ENCODE results near the gene COL4A6. TPM values are rescaled to one million over a fixed set of nuclear protein-coding genes. Genes with fewer than 3 reads are reported as not detected.
A peak's percentile ranks its signal among the peaks of the same experiment; 100 is the strongest.

Gene COL4A6
- total RNA-seq, 1 donor from 2014 or later = 1.2 TPM

GRCh38 chrX:108298165-108298602, 140.0 kb downstream of the COL4A6 start:
- DNase-seq (ENCODE audit: low spot score) (peak; percentile 51), ATAC-seq (no peak)
- intact Hi-C loops (cut with DNase I) = no loop called here

- DNase-seq (ENCODE audit: low spot score) = no peak
- ATAC-seq = no peak
- intact Hi-C loops (cut with DNase I) = no loop called here
These were observed 140.9 kb downstream of the COL4A6 start for GRCh38 chrX:108297290-108297689.

GRCh38 chrX:108292053-108292452, 146.2 kb downstream of the COL4A6 start:
- intact Hi-C loops (cut with DNase I) = no loop called here
- DNase-seq (ENCODE audit: low spot score) (no peak), ATAC-seq (no peak)

- DNase-seq (ENCODE audit: low spot score) = no peak
- intact Hi-C loops (cut with DNase I) = no loop called here
- ATAC-seq = no peak
These were observed 152.3 kb downstream of the COL4A6 start for GRCh38 chrX:108285918-108286317.

DNA sequence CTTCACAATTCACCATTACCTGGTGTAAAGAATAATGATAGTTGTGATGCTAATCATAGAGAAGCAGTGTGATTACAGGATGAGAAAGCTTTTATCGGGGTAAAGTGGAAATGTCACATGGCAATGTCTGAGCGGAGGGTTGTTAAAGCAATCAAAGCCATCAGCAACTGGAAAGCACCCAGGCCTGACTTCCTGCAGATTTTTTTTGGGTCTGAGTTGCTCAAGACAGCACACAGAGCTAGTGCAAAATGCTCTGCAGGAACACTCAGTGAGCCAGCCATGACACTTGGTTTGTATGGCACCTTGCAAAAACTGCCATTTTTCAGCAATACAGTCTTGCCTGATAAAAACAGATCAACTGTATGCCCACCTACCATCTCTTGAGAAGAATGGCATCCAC, 152.9 kb downstream of the COL4A6 start:
- DNase-seq (ENCODE audit: low spot score) (no peak), ATAC-seq (no peak)
- intact Hi-C loops (cut with DNase I) = no loop called here

DNA sequence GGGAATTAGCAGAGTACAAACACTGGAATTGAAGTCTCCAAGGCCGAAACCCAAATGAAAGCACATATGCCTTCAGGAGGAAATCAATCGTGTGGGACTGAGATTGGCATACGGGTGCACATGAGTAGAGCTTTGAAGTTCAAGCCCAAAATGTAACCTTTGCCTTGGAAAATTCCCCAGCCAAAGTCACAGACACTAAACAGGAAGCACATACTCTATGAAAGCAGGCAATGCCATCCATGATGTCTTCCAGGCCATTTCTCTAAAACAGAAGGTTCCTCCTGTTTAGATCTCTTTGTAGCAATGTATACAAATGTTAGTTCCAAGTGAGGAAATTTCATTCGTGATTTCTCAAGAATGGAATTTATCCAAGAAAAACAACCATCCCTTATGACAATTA, 162.5 kb downstream of the COL4A6 start:
- intact Hi-C loops (cut with DNase I) = no loop called here
- no peak for ATAC-seq

DNA sequence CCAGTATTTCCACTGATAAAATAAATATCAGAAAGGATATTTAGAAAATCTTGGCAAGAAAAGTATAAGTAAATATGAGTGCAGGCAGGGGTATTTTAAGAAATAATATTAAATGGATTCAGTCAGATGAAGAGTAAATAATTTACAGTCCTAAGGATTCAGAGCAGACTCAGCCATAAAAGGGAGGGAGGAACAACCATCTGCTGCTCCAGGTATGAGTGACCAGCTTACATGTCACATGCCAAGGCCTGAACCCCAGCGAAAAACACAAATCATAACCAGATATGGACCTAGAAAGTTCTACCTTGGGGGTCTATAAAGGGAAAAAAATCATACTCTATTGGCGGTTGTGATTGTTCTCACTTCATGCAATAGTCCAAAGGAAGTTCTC, 166.8 kb downstream of the COL4A6 start:
- intact Hi-C loops (cut with DNase I) = no loop called here
- no peak for ATAC-seq
- no peak for DNase-seq (ENCODE audit: low spot score)

More for the DNA sequence above, 162.5 kb downstream of the COL4A6 start:
- no peak for DNase-seq (ENCODE audit: low spot score)

- DNase-seq (ENCODE audit: low spot score) = no peak
- intact Hi-C loops (cut with DNase I) = no loop called here
- ATAC-seq = no peak
These were observed 167.4 kb downstream of the COL4A6 start for GRCh38 chrX:108270739-108271396.

- intact Hi-C loops (cut with DNase I) = no loop called here
- no peak for ATAC-seq
- DNase-seq (ENCODE audit: low spot score) = no peak
These were observed 167.9 kb downstream of the COL4A6 start for GRCh38 chrX:108270280-108270679.

DNA sequence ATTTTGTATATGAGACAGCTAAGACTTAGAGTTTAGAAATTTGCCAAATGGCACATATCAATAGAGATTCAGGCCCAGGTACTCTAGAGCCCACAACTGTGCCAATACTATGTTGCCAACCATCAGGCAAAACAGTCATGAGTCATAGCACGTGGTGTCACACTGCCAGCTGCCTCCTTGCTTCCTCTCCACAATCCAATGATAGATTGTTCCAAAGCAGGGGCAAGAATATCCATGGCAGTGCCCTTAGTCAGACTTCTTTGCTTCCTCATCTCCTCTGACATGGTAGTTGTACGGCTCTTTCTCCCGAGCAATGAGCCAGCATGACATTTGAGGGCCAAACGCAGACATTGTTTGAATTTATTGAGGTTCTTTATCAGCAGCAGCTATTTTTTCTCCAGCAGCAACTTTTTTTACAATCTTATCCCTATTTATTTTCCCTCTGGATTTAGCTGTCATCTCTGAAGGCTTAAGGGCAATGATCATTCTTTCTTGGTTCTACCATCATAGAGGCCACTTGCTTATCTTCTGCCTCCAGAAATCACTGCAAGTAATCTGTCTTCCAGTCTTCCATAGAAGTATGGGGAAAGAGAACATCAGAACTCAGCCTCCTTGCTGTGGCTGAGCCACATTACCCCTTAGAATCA, 169.7 kb downstream of the COL4A6 start:
- DNase-seq (ENCODE audit: low spot score) (no peak), ATAC-seq (no peak)
- intact Hi-C loops (cut with DNase I) = no loop called here

GRCh38 chrX:108267557-108267956, 170.7 kb downstream of the COL4A6 start:
- no peak for DNase-seq (ENCODE audit: low spot score)
- intact Hi-C loops (cut with DNase I) = no loop called here
- ATAC-seq = no peak

DNA sequence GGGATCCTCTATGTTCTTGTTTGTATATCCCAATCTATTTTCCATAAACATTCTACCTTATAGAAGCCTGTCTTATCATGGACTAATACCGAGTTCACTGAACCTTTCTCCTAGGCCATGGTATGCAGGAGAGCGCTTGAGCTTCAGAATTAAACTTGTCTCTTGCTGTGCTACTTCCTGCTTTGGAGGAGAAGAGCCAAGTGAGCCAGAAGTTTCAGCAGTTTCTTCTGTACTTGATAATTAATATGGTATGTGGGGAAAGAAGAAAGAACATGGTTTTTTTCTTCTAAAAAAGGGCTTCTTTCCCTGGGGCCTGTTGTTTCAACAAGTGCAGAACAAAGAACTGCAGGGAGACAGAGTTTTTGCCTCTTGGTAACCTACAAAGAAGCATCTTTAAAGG, 173.8 kb downstream of the COL4A6 start:
- no peak for ATAC-seq
- intact Hi-C loops (cut with DNase I) = no loop called here
- no peak for DNase-seq (ENCODE audit: low spot score)

DNA sequence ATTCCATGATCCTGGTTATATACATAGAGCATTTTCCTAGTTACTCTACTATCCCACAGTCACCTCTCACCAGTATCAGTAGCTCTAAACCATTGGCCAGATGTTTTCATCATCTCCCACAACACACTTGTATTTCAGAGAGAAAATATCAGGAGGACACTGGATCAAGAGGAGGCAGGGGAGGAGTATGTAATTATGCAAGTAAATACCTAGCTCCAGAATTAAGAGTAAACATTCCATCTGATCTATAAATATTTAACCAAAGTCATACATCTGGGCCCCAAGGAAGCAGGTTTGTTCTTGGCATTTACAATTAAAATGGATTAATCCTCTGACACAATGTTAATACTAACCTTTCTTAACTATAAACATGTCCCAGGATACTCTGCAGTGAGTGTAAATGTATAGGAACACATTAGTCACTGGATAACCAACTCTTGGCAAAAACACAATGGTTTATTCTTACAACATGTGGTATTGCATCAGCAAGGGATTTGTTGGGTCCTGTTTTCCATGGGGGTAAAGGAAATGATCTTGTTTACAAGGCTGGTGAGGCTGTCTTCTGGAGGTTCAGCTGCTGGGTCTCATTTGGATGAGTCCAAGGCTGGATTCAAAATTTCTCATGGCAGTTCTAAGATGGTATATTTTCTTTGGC, 176.5 kb downstream of the COL4A6 start:
- ATAC-seq (no peak), DNase-seq (ENCODE audit: low spot score) (no peak)
- intact Hi-C loops (cut with DNase I) = no loop called here

DNA sequence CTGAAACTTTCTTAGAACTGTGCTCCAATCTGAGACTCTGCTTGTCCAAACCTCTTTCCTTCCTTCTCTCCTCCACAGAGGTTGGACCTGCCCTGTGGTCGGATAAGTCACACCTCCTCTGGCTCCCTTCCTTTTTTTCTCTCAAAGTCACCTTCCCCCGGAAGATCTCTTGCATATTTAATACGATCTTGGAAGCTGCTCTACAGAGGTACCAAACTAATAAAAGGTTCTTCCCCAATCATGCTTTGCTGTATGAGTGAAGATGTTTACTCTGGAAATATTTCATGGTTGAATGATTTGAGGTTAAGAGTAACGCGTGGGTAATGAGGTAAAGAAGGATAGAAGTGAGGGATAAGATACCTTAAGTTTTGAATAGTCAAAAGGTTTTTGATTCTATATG, 180.7 kb downstream of the COL4A6 start:
- DNase-seq (ENCODE audit: low spot score) = no peak
- no peak for ATAC-seq
- intact Hi-C loops (cut with DNase I) = no loop called here

DNA sequence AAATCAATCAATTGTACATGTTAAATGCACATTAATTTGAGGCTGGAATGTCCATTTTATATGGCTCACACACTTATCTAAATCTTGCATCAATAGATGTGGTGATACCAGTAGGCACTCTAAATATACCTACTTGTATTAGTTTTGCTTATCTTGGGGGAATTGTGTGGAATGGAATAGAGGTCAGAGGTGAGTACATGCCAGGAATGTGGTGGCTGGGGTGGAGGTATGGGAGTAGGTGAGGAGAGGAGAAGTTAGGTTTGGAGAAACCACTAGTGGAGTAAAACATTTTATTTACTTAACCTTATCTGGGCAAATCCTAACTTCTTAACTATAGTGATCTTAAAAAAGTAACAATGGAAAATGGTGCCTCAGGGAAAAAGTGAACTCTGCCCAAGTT, 183.6 kb downstream of the COL4A6 start:
- DNase-seq (ENCODE audit: low spot score) (no peak), ATAC-seq (no peak)
- intact Hi-C loops (cut with DNase I) = no loop called here

DNA sequence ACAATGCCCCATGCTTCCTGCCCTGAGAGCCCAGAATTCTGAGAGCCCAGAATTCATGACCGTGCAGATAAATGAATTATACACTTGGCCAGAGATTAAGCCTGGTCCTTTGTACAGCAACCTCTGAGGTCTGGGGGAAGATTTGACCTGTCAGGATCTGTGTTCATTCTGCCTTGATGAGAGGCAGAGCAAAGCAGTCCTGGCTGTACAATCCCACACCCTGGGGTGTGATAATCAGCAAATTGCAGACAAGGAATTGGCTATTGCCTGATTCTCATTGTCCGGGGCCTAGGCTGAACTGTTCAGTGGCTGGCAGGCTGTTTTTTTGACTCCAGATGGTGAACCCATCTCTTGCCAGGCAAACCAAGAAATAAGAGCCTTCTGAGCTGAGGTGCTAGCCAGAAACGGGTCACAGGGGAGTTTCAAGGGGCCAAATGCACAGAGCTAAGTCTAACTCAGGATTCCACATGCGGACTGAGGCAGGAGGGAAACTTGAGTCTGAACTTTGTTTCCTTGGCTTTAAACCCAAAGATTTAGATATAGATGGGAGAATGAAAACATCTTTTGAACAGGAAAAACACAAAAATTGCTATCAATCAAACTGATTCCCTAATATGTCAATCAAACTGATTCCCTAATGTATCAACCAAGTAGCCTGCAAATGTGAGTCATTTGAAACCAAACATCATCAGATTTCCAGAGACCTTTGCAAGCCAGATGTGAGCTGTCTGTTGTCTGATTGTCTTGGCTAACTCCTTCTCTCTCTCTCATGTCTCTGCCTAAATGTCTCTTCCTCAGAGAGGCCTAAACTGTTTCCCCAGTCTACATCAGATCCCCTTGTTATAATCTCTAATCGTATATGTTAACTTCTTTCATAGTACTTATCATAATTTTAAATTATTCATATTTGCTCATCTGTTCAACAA, 187.3 kb downstream of the COL4A6 start:
- peak; percentile 36 for DNase-seq (ENCODE audit: low spot score)
- peak; percentile 48 for ATAC-seq
- intact Hi-C loops (cut with DNase I) = no loop called here

GRCh38 chrX:108246304-108246954, 191.8 kb downstream of the COL4A6 start:
- intact Hi-C loops (cut with DNase I) = no loop called here

DNA sequence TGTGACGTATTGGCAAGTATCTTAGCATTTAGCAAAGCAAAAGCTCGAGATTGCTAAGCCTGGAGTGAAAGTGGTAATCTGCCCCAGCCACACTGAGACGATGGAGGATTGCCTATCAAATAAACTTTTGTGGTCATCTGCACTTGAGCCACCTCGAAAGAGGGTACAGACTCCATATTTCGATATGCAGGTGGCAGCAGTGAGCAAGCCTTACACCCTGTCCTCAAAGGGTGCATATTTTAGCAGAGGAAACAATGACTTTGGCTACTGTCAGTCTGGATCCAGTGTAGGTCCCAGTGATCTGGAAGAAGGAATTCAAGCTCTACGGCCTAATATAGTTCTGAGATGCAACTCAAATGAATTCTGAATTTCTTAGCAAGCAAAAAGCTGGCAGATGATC, 192.8 kb downstream of the COL4A6 start:
- ATAC-seq (no peak), DNase-seq (ENCODE audit: low spot score) (no peak)
- intact Hi-C loops (cut with DNase I) = no loop called here

More at GRCh38 chrX:108246304-108246954, 191.8 kb downstream of the COL4A6 start:
- DNase-seq (ENCODE audit: low spot score) (no peak), ATAC-seq (no peak)

DNA sequence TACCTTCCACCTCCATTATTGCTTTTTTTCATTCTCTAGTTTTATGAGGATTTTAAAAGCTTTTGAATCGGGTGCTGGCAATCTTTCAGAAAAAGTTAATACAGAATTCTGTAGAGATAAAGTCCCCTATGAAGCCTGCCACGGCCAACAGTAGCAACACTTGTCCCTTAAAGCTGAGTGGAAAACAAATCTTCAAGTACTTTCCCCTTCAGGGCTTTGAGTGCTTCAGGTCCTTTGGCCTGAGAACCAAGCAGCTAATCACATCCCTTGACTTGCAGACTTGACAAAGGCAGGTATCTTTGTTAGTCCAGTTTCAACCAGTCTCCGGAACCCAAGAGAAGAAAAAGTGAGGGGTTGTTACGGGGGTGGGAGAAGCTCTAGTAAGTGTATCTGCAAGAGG, 202.2 kb downstream of the COL4A6 start:
- DNase-seq (ENCODE audit: low spot score) (no peak), ATAC-seq (no peak)
- intact Hi-C loops (cut with DNase I) = no loop called here

Measured in sciatic nerve (tissue), 2 donors.